ENCODE measurements around the gene FALEC.

GRCh38 chr1:150521196-150521968 lies 5.8 kb downstream of the FALEC start:
- no peak for TF ChIP-seq POLR2A (IDR thresholded peaks at IDR 0.05; ENCODE audit: control extremely low read depth in 1 of 2, low read depth in 2 of 2, low read length in 2 of 2)
- TF ChIP-seq CEBPB (IDR thresholded peaks at IDR 0.05; ENCODE audit: low read depth, low read length): no peak
- no peak for TF ChIP-seq TAF1 (IDR thresholded peaks at IDR 0.05; ENCODE audit: low read depth, low read length)
